HG03045 (cell line): ENCODE measurements around the gene DRP2.
"Not testable (repeated sequence)": the region's sequence is repeated elsewhere in the genome, so short reads cannot be mapped to it uniquely, and the experiment has no call there.

ENCODE experiments used
- ATAC-seq: cut with Tn5 transposase; IDR thresholded peaks from one replicate; pipeline ENCODE4 v1.9.1; 2021; ENCODE audit warnings: mild to moderate bottlenecking, moderate library complexity; ENCODE audit not compliant: unreplicated experiment

DRP2 gene, protein sequence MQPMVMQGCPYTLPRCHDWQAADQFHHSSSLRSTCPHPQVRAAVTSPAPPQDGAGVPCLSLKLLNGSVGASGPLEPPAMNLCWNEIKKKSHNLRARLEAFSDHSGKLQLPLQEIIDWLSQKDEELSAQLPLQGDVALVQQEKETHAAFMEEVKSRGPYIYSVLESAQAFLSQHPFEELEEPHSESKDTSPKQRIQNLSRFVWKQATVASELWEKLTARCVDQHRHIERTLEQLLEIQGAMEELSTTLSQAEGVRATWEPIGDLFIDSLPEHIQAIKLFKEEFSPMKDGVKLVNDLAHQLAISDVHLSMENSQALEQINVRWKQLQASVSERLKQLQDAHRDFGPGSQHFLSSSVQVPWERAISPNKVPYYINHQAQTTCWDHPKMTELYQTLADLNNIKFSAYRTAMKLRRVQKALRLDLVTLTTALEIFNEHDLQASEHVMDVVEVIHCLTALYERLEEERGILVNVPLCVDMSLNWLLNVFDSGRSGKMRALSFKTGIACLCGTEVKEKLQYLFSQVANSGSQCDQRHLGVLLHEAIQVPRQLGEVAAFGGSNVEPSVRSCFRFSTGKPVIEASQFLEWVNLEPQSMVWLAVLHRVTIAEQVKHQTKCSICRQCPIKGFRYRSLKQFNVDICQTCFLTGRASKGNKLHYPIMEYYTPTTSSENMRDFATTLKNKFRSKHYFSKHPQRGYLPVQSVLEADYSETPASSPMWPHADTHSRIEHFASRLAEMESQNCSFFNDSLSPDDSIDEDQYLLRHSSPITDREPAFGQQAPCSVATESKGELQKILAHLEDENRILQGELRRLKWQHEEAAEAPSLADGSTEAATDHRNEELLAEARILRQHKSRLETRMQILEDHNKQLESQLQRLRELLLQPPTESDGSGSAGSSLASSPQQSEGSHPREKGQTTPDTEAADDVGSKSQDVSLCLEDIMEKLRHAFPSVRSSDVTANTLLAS

DNA sequence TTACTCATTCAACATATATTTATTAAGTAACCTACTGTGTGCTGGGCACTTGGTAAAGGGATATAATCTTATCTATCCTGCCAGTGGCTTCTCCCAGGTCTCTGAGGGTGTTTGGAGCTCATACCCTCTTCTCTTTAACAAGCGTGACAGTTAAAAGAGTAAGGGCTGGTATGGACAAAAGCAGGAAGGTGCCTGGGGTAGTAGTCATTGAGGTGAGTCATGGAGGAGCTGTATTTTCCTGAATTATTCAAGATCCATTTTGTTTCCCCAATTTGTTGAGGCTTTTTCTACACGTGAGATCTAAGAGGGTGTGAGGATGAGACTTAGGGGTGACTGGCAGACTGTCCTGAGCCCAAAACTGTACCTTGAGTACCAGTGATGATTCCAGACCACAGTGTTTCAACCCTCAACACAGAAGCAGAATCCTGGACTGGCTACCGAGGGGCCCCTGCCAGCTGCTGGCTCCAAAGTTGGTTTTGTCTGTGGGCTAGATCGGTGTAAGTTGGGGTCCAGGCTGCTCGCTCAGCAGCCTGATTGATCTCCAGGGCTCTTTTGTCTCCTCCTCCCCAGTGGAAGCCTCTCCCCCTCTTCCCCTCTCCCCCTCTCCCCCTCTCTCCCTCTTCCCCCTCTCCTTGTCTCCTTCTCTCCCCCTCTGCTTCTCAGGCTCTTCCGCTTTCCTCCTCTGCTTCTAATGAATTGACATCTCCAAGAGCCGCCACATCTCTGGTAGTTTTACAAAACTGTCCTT is at the start of gene DRP2:
Gene DRP2 (plus strand): TSS at position 671 of the 748 bp plus-strand sequence. CDS start 11,862 bp downstream, outside the sequence.
- no peak for ATAC-seq

DNA sequence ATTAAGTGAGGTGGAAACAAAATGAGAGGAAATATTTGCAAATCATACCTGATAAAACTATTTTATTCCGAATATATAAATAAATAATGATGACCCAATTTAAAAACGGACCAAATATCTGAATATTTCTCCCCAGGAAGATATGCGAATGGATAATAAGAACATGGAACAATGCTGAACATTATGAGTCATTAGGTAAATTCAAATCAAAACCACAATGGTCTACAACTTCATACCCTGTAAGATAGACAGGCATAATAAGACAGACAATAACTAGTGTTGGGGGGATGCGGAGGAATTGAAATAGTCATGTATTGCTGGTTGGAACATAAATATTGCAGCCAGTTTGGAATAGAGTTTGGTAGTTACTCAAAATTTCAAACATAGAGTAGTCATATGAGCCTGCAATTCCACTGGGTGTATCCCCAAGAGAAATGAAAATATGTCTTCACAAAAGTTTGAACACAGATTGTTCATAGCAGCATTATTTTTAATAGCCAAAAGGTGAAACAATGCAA is 47.6 kb upstream of the DRP2 start:
- ATAC-seq, result no peak

DNA sequence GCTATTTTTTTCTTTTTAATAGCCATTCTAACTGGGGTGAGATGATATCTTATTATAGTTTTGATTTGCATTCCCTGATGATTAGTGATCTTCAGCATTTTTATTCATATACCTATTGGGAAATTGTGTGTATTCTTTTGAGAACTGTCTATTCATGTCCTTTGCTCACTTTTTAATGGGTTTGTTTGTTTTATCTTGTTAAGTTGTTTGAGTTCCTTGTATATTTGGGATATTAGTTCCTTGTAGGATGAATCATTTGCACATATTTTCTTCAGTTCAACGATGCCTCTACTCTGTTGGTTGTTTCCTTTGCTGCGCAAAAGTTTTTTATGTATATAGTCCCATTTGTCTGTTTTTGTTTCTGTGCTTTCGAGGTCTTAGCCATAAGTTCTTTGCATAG is 43.1 kb upstream of the DRP2 start:
- no peak for ATAC-seq

DNA sequence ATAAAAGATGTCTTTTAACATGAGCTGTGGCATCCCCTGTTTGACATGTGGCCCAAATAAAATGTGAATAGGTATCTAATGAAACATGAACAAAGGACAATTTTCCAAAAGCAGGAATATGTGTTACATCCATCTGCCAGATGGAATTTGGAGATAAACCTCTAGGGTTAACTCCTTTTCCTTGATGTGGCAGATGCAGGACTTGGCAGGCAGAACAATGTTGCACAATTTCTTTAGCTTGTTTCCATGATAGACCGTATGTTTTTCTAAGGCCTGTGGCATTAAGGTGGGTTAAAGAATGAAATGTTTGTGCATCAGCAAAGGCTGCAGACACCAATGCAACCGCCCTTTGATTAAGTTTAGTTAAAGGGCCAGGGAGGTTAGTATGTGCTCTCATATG is 34.7 kb upstream of the DRP2 start:
- not testable (repeated sequence) for ATAC-seq

DNA sequence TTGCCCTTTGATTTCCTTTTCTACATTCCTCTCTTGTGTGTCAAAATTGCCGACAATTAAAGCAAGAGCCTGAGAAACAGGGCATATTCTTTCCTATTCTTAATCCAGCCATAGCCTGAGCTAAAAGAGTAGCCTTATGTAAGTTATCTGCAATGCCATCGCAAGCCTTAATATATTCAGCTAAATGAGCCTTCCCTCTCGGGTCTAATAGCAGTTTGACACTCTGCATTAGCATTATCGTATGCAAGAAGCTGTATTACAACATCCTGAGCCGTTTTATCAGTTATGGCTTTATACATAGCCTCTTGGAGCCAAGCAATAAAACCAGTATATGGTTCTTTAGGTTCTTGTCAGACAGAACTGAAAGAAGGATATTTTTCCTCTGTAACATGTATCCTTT is 31.6 kb upstream of the DRP2 start:
- ATAC-seq, result not testable (repeated sequence)

DNA sequence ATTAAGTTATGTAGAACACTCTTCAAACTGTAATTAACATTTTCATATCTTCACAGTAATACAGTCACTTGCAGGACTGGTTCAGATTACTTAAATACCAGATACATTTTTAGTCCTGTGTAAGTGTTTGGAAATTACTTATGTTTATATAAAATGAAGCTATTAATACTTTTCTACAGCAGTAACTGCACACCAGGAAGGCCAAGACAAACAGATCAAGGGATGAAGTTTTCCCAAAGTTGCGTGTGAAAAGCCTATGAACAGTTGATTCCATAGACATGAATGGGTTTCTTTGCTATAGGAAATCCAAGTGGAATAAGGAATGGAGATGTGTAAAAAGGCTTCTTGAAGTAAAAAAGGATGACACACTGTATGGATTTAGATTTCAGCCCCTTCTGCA is 28.9 kb upstream of the DRP2 start:
- ATAC-seq, result no peak

DNA sequence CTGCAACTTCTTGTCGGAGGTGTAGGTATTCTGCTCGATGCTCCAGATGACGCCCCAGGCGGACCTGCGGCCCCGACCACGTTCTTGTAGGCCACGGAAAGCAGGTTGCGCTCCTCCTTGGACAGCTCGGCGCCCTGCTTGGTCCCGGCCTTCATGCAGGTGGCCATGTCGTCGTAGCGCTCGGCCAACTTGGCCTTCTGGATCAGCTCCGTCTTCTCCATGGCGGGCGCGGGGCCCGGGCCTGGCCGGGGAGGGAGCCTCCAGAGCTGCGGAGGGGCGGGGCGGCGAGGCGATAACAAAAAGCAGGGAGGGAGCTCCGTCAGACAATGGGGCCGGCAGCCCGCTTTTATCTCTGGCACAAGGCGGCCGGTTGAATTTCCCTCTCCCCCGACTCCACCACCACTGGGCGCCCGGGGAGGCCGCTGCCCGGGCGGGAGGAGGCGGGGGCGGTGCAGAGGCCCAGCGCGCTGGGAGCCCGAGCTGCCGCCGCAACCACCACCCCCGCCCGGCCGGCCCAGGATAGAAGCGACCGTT is 28.3 kb upstream of the DRP2 start:
- ATAC-seq, result no peak

DNA sequence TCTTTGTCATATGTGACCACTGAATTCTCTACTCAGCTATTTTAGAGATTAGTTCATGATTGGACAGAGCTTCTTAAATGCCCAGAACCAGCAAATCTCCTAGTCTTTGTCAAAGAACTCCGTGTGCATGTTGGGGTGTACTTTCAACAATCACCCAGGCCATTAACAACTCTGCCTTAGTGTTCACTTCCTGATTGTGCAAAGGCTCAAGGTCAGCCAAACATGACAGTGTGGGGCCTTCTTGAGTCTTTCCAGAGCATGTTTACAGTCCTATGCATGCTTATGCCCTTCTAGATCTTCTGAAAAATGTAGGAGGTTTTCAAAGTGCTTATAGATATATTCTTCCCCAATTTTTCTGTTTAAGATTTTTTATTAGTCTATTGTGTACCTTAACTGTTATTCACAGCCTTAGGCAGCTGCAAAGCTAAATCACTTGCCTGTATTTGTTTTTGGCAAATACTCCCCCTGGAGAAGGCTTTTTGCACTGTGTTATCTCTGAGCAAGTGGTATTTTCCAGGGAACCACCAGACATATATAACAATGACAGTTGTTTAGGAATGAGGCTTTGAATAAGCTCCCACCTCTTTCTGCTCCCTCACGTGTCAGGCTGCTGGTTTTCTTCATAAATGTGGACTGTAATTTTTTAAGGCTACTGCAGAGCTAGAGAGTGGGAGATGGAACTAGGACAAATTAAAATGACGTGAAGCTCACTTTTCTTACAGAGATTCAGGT is 24.0 kb upstream of the DRP2 start:
- no peak for ATAC-seq

DNA sequence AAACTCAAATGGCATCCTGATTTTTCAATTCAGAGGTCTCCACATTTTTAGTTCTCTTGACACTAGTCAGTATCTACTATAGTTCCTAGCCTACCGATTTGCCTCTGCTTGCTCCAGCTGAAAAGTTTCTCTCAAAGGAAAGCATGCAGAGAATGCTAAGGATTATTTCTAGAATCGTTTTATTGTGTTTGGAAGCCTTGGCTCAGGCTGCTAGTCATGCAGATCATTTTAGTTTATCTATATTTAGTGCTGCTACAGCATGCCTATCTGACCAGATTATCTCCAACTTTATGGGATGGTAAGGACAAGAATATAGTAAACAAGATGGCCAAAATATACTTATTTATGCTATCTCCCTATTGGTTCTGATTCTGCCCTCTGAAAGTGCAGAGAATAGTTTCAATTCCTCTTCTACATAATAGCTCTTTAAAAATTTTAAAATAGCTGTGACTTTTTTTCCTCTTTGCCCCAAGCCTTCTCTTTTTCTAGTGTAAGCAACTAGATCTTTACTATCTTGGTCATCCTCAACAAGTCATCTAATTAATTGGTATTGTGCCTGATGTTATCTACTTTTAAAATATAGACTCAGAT is 15.7 kb upstream of the DRP2 start:
- no peak for ATAC-seq

DNA sequence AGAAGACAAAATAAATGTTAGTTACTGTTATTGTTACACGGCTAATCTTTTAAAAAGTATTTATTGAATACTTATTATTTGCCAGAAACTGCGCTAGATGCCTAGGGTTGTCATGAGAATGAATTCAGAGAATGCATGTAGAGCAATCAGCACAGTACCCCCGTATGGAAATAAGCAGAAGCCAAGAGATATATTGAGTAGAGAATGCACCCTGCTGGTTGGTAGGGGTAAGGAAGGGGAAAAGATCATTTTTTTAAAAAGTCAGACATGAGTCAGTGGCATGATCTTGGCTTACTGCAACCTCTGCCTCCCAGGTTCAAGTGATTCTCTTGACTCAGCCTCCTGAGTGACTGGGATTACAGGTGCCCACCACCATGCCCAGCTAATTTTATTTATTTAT is 13.1 kb upstream of the DRP2 start:
- peak; percentile 48 for ATAC-seq

DNA sequence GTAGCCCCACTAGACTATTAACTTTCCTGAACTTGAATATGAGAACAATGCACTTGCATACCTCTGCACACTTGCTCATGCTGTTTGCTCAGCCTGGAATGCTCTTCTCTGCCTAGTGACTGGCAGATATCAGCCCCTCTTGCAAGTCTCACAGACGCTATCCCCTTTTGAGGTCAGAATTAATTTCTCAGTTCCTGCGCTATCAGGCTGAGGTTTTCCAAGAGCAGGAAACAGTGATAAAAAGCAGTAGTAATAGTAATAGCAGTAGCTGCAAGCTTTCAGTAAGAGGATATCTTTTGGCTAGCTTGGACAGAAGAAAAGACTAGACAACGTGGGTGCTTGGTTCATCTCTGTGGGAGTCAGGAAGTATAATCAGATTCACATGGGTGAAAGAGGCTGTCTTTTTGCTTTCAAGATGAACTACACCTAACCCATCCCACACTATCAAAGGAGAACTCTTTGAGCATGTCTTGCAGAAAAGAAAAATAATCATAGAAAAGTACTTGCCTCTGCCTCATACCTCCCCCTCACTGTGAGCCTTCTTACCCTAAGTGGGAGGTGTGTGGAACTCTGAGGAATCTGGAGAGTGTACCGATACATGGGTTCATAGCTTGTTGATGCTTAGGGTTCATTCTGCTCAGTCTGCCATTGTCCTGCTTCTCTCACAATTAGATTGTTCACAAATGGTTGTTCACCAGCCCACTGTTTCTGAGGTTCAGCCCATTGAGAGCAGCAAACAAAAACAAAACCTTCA is 11.3 kb upstream of the DRP2 start:
- peak; percentile 76 for ATAC-seq

DNA sequence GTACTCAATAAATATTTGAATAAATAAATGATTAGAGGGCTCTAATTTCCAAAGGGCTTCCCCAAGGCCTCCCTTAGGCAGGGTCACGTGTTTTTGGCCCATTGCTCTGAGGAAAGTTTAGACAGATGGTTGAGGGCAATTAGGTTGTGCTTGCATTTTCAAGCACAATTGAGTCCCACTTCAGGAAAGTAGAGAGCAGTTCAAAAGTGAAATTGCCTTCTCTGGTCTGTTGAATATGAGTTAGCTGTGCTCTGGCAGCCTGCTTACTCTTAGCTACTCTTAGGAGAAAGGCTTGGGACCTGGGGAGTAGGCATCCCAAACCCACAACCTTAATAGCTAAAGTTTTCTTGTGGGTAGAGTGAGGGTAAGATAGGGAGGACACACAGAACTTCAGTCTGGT is 9.0 kb upstream of the DRP2 start:
- no peak for ATAC-seq

DNA sequence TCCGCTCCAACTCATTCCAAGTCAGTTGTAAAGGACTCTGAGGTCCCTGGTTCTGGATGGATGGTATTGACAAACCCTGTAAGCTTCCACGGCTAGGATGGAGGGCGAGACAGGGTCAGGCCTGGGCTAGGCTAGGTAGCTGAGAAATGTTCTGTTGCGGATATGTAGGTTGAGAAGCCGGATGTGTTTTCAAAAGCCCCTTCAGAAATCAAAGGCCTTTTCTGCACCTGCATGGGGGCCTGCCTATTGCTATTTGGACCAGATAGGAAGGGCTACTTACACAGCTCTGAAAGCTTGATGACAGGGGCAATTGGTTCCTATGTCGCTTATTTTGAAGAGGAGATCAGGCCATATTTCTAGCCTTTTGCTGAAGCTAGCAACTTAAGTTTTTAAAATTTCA is 1.9 kb upstream of the DRP2 start:
- ATAC-seq, result no peak

DNA sequence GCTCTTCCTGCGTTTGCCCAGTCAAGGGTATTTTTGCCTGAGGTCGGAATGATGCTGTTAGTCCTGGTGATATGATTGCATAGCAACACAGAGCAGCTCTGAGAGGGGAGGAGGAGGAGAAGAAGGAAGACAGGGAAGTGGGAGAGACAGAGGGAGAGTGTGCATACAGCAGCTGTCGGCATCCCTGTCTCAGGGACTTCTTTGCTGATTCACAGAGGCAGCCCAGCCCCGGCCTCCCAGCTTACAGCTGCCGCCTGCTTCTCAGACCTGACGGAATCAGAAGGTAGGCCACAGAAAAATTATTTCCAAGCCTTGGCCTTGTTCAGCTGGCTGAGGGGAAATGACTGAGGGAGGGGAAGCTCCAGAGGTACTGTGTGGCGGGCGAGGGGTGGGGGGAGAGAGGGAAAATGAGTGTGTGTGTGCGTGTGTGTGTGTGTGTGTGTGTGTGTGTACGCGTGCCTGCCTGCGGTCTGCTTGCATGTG is 319 bp downstream of the DRP2 start:
- ATAC-seq, result no peak

DNA sequence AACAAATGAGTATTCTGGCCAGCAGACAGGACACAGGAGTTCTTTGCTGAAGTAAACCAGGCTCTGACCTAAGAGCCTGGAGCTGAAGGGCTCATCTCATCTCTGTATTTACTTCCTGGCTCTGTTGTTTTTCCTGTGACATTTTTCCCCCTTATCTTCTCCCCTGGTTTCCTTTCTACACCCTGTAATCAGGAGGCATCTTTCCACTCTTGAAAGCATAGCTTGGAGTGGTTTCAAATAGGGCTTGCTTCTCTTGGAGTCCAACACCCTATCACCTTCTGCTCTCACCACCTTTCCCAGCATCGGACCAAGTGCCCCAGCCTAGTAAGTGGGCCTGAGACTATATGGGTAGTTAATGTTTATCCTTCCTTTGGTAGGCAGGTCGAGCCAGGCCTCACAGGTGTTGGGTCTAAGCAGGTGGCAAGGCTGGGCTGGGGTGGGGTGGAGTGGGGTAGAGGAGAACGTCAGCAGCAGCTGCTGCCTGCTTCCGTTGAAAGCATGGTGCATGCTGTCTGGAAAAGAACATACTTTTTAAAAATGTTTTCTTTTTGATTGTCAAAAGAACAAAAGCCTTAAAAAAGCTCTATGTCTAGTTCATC is 1.2 kb downstream of the DRP2 start:
- ATAC-seq, result no peak

DNA sequence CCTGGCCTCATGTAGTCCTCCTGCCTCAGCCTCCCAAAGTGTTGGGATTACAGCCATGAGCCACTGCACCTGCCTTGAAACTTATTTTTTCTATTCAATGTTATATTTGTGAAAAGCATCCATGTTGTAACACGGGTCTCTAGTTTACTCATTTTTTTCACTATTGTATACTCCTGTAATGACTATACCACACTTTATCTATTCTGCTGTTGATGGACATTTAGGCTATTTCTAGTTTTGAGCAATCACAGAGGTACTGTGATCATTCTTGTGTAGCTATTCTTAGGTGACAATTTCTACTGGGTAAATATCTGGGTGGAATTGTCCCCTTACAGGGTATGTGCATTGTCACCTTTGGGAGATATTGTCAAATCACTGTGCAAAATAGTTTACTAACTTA is 3.6 kb downstream of the DRP2 start:
- no peak for ATAC-seq

DNA sequence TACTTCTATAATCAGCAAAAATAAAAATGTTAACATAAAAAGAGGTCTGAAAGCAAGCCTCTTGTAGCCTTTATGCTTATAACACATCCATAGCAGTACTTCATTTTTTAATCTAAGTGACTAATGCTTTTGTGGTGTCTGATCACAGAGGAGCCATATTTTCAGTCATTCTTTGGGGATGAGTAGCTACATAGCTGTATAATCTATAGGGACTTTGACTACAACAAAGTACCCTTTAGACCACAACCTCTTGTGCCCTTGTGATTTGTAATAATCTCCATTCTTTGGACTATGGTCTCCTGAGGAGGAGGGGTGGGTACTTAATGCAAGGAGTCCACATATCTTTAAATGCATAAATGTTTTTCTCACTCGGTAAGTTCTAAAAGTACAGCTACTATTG is 9.6 kb downstream of the DRP2 start:
- no peak for ATAC-seq

DNA sequence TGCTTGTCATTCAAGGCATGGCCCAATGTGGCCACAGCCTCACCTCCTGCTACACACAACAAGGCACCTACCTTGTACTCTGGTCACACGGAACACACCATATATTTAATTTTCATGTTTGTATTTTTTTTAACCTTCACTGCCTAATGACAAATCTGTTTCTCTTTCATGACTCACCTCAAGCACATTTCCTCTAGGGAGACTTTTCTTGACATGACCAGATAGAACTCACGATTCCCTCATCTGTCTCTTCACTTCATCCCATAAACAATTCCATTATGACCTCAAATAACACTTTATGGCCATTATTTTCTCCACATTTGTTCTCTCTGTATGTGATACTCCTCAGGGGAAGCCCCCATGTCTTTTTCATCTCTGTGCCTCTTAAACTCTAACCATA is 11.1 kb downstream of the DRP2 start:
- ATAC-seq, result no peak
